ENCODE measurements around the gene CDH4.

DNA sequence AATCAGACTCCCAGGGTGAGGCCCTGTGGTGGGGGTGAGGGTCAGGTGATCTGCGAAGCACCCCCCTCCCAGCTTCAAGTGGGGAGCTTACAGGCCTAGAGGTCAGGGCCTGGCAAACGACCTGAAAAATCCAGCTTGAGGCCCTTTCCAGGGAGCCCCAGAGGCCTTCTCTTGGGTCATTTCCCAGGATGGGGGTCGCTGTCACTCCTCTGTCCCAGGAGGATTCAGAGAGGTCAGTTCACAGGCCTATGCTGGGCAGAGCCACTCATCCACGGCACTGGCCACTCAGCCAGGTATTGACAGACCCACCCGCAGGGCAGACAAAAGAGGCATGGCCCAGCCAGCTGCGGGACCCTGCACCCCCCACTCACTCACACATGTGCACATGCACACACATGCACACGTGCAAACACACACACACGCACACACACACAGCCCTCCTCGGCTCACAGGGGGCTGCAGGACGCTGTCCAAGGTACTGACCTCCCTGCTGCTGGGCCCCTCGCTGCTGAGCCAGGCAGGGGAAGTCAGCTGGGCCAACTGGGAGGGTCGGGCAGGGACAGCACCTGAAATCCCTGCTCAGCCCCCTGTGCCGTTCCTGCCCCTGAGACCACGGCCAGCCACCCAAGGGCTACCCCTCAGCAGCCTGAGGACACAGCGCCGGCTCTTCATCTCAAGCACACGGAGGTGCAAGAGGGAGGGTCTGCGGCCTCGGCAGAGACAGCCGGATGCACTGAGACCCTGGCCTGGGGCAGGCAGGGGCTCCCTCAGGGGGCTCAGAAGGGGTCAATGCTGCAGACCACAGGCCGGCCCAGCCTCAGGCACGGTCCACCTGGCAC is 699.9 kb downstream of the CDH4 start:
- TF ChIP-seq, protein P1, sequence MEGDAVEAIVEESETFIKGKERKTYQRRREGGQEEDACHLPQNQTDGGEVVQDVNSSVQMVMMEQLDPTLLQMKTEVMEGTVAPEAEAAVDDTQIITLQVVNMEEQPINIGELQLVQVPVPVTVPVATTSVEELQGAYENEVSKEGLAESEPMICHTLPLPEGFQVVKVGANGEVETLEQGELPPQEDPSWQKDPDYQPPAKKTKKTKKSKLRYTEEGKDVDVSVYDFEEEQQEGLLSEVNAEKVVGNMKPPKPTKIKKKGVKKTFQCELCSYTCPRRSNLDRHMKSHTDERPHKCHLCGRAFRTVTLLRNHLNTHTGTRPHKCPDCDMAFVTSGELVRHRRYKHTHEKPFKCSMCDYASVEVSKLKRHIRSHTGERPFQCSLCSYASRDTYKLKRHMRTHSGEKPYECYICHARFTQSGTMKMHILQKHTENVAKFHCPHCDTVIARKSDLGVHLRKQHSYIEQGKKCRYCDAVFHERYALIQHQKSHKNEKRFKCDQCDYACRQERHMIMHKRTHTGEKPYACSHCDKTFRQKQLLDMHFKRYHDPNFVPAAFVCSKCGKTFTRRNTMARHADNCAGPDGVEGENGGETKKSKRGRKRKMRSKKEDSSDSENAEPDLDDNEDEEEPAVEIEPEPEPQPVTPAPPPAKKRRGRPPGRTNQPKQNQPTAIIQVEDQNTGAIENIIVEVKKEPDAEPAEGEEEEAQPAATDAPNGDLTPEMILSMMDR (IDR thresholded peaks at IDR 0.05): no peak
- TF ChIP-seq POLR2A (IDR thresholded peaks at IDR 0.05) (no peak), EP300 (IDR thresholded peaks at IDR 0.05) (no peak)

Data from ovary (tissue), 3 donors.